NCI-H128 (cell line): Measurements from ENCODE around the gene CSAD.

Experiments used
- DNase-seq: peaks from one replicate; lab custom pipeline; 2025; ENCODE audit not compliant: unreplicated experiment; lab: John Stamatoyannopoulos, UW

Gene CSAD, protein sequence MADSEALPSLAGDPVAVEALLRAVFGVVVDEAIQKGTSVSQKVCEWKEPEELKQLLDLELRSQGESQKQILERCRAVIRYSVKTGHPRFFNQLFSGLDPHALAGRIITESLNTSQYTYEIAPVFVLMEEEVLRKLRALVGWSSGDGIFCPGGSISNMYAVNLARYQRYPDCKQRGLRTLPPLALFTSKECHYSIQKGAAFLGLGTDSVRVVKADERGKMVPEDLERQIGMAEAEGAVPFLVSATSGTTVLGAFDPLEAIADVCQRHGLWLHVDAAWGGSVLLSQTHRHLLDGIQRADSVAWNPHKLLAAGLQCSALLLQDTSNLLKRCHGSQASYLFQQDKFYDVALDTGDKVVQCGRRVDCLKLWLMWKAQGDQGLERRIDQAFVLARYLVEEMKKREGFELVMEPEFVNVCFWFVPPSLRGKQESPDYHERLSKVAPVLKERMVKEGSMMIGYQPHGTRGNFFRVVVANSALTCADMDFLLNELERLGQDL

DNA sequence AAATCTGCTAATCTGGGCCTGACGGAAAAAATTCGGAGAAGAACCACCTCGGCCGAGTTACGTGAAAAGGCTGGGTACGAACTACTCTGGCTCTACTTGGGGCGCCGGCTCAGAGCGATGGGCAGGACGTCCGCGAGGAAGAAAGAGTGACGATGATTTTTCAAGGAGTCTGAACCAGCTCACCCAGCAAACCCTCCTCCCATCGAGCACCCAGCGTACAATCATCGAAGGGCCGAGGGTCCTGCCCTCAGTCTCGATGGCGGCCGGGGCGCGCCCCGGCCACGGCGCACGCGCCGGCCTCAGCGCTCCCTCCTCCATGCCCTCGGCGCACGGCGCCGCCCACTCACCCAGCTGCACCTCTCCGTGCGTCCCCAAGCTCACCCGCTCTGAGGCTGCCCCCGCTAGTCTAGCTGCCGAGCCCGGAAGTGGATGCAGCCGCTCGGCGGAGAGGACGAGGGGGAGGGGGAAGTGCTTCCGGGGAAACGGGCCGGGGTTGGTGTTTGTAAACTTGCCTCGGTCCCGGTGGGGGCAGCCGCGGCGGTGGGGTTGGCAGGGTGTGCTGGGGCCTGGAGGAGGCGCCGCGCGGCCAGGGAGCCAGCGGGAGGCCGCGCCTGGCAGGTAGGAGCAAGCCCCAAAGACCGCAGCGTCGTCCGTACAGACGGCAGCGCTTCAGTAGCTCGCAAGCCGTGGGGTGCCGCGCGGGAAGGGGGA lies at the start of gene CSAD, which contains the start of gene ZNF740:
Gene CSAD (minus strand): TSS at position 706 of the 711 bp plus-strand sequence. CDS start 7,455 bp downstream, outside the sequence.
Gene ZNF740 (plus strand): TSS at position 503 of the 711 bp plus-strand sequence. CDS start 1,262 bp downstream, outside the sequence.
- peak; percentile 95 for DNase-seq

GRCh38 chr12:53230108-53230845 lies 49.6 kb upstream of the CSAD start:
- no peak for DNase-seq

GRCh38 chr12:53229454-53229853 lies 48.7 kb upstream of the CSAD start:
- no peak for DNase-seq

DNA sequence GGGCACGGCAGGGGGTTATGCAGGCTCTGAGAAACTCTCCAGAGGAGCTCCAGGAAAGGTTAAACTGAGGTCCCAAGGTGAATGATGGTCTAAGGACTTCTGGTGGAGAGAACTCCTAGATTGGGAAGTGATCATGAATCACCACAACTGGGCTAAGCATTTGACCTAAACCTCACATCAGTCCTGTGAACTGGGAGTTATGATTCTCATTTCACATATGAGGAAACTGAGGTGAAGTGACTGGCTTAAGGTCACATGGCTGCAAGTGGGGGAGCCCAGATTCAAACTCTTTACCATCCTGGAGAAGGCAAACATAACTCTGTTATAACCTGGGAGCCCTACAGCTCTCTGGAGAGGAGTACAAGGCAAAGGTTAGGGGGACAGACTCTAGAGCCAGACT lies 47.1 kb upstream of the CSAD start:
- DNase-seq, result no peak

- DNase-seq, result no peak
These were observed 46.6 kb upstream of the CSAD start for GRCh38 chr12:53227341-53227740.

DNA sequence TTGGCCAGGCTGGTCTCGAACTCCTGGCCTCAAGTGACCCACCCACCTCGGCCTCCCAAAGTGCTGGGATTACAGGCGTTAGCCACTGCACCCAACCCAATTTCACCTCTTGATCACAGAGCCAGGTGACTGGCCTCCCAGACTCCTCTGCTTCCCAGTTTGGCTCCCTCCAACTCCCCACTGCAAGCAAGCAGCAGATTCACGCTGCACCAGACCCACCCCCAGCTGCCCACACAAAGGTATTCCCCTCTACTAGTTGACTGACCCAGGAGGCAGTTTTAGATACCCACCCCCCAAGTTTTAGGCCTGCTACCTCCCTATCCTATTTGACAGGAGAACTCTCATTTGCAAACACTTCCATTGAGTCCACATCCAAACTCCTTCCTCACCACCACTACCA lies 46.1 kb upstream of the CSAD start:
- DNase-seq, result no peak

- no peak for DNase-seq
These were observed 45.1 kb upstream of the CSAD start for GRCh38 chr12:53225635-53226424.

- no peak for DNase-seq
These were observed 44.3 kb upstream of the CSAD start for GRCh38 chr12:53224897-53225634.

GRCh38 chr12:53224061-53224896 lies 43.6 kb upstream of the CSAD start:
- no peak for DNase-seq

DNA sequence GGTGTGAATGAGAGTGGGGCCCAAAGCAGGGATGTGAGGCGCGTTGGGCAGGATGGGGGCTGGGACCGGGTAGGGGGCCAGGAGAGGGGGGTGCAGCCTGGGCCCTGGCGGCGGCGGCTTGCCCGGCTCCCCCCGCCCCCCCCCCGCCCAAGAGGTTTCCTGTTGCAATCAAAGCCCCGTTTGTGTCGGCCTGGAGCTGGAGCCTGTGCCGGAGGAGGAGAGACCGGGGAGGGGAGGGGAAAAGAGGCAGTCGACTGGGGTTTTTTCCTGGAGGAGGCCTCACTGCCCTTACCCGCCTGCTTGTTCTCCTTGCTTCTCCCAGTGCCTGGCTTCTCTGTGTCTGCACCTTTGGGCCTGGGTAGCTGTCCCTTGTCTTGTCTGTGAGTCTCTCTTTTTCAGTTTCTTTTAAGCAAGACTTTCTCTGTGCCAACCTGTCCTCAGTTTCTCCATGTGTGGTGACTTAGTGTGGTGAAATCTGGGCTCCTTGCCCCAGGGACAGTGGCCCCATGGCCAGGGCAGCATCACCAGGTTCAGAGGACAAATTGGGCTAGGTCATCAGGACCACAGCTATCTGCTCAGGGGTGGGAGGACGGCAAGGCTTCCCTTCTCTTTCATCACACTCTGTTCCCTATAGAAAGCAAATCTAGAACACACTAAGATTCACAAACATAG lies 42.8 kb upstream of the CSAD start:
- no peak for DNase-seq

GRCh38 chr12:53222806-53223261 lies 42.1 kb upstream of the CSAD start:
- DNase-seq, result no peak

DNA sequence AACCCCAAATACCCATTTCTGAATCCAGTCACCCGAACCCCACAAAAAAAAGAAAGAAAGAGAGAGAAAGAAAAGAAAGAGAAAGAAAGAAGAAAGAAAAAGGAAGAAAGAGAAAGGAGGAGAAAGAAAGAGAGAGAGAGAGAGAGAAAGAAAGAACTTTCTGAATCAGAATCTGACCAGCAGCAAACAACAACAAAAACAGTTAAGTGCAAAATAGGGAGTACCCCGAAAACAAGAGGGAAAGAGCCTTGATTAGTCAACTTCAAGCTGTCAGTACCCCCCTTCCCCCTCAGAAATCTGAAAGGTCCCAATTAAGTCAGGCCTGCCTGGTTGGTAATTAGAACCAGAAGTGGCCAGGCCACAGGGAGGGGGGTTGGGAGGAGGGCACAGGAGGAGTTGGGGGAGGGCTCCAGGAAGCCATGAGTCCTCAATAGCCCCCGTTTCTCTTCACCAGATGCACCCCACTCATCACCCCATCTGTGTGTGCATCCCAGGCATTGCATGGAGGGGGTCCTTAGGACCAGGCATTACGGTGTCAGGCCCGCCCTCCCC lies 41.5 kb upstream of the CSAD start:
- no peak for DNase-seq

DNA sequence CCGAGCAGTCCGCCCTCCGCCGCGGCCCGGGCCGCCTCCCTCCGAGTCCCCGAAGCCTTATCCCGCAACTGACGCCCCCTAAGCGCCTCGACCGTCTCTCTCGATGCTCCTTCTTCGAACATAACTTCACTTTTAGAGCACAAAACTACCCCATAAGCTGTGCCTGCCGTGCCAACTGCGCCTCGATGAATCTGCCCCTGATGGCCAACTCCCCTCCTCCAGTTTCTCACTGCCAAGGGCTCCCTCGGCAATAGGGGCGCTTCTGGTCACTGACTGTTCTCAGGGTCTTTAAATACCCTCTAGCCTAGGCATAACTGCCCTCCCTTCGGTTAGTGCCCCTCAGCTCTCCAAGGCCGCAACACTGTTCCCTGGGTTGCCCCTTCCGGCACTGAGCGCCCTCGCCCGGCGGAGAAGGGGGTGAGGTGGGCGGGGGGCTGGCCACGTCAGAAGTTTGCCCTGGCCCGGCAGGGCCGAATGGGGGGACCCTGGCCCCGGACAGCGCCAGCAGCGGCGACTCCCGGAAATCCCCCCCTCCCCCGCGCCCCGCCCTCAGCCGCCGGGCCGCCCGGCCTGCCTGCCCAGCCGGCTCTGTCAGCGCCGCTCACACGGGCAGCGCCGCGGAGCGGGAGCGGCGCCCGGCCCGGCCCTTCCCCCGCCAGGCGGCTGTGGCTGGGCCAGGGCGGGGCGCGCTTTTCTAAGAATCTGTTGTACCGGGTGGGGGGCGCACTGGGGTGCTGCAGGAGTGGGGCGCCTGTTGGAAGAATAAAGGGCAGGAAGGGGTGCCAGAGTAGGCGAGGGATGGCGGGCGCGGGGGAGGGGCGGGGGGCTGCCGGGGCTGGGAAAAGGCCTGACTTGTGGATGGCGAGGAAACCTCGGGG lies 40.7 kb upstream of the CSAD start:
- no peak for DNase-seq

DNA sequence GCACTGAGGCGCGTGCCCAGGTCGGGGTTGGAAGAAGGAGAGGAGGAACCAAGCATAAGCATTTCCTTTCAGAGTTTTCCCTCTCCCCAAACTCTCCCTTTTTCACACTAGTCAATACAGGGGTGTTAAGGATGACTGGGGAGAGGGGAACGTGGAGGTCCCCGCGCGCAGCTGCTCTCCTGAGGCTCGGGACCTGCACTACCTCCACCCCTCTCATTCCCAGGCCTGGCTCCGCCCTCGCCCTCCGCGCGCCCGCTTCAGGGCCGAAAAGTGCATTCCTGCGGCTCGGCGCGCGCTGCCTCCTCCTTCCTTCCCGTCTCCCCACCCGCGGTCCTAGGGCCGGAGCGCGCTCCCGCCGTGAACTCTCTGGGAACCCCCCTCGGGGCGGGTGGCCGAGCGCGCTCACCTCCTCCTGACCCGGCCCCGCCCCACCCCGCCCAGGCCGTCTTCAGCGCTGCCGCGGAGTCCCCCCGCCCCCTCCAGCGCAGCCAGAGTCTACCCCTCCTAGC lies 40.0 kb upstream of the CSAD start:
- peak; percentile 73 for DNase-seq

DNA sequence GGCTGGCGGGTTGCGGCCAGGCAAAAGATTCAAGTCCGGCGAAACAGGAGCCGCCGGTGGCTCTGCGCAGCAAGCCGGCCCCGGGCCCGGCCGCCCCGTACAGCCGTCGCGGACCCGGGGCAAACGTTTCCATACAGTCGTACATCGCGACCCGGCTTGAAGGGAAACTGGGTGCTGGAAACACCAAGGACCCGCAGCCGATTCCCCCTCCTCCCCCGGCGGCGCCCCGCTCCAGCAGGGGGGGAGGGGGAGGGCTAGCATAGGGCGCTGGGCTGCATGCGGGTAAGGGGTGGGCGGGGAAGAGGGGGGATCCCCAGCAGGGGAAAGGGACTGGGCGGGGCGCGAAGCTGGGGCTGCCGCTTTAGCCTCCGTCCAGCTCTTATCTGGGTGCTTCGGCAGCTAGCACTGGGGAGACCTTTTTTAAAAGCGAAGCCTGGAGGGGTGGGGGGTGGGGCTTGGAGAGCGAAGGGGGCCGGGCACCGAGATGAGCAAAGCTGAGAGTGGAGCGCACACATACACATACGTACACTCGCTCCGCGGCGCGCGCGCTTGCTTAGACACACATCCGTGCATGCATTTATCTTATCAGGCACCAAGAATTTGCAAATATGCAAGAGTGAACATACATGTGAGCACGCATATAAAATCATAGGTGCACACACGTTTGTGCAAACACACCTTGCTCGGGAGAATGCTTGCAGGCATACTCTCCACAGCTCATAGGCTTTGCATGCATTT lies 39.4 kb upstream of the CSAD start:
- no peak for DNase-seq

GRCh38 chr12:53219292-53219955 lies 38.7 kb upstream of the CSAD start:
- no peak for DNase-seq
